Stimulated activated CD8-positive, alpha-beta memory T cell treated with anti-CD3 and anti-CD28 coated beads, Interleukin-7, amount 100 ng/mL, for 4 hours (primary cell): Measurements from ENCODE around the gene ADAMTSL5.

ENCODE experiments used
- DNase-seq, 2 donors: peaks; one replicate each; pipeline ENCODE4 v3.0.0-alpha.2; 2020; ENCODE audit warnings: low read depth in 2 of 2

Gene ADAMTSL5

DNA sequence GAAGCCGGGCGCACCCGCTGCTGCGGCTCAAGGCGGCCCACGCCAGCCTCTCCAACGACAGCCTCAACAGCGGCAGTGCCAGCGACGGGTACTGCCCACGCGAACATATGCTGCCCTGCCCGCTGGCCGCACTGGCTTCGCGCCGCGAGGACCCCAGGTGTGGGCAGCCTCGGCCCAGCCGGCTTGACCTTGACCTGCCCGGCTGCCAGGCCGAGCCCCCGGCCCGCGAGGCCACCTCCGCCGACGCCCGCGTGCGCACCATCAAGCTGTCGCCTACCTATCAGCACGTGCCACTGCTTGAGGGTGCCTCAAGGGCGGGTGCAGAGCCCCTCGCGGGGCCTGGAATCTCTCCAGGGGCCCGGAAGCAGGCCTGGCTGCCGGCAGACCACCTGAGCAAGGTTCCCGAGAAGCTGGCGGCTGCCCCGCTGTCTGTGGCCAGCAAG lies 46.8 kb downstream of the ADAMTSL5 start:
- DNase-seq: no peak

DNA sequence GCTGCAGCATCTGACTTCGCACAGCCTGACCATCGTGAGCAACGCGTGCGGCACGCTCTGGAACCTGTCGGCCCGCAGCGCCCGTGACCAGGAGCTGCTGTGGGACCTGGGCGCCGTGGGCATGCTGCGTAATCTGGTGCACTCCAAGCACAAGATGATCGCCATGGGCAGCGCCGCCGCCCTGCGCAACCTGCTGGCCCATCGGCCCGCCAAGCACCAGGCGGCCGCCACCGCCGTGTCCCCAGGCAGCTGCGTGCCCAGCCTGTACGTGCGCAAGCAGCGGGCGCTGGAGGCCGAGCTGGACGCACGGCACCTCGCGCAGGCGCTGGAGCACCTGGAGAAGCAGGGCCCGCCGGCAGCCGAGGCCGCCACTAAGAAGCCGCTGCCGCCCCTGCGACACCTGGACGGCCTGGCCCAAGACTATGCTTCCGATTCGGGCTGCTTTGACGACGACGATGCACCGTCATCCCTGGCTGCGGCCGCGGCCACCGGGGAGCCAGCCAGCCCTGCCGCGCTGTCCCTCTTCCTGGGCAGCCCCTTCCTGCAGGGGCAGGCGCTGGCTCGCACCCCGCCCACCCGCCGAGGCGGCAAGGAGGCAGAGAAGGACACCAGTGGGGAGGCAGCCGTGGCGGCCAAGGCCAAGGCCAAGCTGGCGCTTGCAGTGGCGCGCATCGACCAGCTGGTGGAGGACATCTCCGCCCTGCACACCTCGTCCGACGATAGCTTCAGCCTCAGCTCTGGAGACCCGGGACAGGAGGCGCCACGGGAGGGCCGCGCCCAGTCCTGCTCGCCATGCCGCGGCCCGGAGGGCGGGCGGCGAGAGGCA lies 47.4 kb downstream of the ADAMTSL5 start:
- DNase-seq: no peak

DNA sequence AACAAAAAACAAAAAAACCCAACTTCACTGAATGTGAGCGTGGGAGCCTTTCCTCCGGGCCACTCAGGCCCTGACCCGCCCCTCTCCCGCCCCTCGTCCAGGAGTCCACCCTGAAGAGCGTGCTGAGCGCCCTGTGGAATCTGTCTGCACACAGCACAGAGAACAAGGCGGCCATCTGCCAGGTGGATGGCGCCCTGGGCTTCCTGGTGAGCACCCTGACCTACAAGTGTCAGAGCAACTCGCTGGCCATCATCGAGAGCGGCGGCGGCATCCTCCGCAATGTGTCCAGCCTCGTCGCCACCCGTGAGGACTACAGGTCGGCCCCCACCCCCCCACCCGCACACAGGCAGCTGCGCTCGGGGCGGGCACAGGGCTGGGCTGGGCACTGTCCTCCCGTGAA lies 51.0 kb downstream of the ADAMTSL5 start:
- no peak for DNase-seq

DNA sequence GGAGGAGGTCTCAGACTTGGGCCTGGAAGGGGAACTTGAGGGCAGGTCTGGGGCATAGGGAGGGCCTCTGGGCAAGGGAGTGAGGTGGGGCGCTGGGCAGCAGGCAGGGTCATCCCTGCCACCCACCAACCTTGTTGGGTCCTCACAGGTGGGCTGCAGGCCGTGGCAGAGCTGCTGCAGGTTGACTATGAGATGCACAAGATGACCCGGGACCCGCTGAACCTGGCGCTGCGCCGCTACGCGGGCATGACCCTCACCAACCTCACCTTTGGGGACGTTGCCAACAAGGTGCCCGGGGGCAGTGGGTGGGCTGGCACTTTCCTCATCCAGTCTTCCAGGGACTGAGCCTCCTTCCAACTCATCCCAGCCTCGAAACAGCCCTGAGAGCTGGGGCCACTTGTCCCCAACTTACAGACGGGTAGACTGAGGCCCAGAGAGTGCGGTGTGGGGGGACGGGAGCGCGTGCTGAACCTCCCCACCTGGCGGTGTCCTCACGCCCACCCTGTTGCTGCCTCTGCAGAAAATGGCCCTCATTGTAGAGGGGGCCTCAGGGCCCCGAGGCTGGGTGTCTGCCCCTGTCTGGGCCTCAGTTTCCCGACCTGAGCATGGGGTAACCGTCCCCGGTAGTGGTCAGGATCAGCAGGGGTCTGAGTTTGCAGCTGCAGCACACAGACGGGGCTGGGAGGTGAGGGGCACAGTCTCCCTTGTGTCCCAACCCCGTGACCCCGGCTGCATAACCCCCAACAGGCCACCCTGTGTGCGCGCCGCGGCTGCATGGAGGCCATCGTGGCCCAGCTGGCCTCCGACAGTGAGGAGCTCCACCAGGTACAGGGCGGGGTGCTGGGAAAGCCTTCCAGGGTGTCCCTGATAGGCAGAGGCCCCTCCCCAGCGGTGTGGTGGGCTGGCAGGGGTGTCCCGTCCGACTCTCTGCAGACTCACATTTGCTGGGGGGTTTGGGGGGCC lies 52.5 kb downstream of the ADAMTSL5 start:
- DNase-seq: no peak

DNA sequence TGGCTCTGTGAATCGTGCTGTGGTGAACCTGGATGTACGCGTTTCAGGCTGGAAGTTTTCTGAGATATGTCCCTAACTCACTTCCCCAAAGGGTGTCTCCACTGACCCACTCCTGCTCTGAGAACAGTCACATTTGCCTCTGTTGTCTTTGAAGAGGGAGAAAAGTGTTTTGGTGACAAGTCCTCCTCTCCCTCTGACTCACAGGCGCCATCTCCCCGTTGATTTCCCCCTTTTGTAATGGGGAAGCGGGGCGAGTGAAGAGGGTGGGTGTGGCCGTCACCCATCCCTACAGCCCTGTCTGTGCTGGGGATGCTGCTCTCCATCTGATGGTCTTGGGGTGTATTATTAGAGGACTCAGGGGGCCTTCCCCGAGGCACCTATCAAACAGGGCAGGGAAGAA lies 53.3 kb downstream of the ADAMTSL5 start:
- no peak for DNase-seq

DNA sequence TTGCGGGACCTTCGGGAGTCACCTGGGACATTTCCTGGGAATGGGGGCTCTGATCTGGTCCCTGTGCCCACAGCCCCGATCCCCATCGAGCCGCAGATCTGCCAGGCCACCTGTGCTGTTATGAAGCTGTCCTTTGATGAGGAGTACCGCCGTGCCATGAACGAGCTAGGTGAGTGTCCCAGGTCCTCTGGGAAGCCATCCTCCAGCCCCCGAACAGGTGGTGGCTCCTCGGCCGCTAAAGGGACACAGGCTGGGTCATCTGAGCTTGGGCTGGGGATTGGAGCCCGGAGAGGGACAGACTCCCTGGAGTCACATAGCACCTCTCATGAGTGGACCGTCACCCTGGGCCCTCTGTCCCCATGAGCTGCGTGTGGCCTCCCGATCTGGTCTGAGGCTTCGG lies 54.9 kb downstream of the ADAMTSL5 start:
- no peak for DNase-seq

DNA sequence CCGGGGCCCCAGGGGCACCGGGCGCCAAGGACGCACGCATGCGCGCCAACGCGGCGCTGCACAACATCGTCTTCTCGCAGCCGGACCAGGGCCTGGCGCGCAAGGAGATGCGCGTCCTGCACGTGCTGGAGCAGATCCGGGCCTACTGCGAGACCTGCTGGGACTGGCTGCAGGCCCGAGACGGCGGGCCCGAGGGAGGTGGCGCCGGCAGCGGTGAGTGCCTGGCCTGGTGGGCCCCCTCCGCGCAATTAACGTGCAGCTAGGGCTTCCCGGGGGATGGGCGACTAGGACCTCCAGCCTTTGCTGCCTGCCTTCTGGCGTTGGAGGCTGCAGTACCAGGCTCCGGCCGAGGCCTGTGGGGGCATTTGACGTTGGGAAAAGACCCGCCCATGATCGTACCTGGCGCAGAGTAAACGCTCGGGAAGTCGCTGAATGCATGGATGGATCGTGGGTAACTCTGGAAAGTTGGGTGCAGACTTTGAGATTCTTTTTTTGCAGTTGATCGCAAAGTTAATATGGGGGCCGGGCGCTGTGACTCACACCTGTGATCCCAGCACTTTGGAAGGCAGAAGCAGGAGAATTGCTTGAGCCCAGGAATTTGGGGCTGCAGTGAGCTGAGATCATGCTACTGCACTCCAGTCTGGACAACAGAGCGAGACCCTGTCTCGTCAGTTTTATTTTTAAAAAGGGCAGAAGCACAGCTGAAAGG lies 55.6 kb downstream of the ADAMTSL5 start:
- DNase-seq: no peak

DNA sequence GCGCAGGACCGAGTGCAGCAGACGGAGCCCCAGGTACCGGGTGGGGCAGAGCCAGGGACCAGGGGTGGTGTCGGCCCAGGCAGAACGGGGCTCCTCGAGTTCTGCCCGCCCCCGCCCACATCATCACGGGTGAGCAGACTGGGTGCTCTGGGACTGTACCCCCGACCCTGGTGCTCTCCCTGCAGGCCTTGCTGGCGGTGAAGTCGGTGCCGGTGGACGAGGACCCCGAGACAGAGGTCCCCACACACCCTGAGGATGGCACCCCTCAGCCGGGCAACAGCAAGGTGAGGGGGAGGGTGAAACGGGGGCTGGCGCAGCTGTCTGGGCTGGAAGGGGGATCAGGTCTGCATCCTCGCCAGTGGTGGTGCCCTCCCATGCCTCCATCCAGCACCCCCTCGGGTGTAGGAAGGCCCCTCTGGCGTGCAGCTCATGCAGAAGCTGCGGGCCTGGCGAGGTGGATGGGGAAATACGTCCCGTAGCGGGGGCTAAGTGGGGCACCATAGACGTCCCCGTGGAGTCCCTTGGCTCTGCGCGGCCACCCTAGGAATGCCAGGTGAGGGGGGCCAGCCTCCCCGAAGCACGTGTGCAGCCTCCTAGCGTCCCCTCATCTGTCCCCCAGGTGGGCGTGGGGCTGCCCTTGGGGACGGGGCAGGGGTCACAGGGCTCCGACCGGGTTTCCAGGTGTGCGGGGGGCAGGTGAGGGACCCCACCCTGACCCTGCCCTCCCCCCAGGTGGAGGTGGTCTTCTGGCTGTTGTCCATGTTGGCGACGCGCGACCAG lies 56.5 kb downstream of the ADAMTSL5 start:
- DNase-seq: no peak

DNA sequence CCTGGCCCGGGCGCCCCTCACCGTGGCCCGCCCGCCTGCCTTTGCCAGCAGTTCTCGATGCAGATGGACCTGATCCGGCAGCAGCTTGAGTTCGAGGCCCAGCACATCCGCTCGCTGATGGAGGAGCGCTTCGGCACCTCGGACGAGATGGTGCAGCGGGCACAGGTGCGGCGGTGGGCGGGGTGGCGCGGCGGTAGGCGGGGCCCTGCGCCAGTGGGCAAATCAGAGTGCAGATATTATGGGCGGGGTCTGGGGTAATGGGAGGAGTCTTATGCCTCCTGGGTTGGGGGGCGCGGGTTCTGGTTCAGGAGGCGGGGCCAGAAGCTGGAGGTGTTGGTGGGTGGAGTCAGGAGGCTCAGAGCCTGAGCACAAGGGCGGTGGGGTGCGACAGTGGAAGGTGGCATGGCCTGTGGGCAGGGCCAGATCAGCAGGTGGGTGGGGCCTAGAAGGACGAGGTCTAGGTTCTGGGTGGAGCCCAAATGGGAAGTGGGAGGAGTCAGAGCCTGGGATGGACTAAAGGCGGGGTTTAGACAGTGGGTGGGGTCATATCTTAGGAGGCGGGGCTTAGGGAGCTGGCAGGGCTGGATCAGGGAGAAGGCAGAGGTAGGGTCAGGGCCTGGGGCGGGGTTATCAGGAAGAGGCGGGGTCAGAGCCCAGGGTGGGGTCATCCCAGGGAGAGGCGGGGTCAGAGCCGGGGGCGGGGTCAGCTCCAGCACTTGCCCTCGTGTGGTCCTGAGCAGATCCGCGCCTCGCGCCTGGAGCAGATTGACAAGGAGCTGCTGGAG lies 57.3 kb downstream of the ADAMTSL5 start:
- no peak for DNase-seq
